ENCODE measurements around the gene SLC1A7. TPM values are rescaled to one million over a fixed set of nuclear protein-coding genes. Genes with fewer than 3 reads are reported as not detected.

SLC1A7 gene
- total and polyA plus RNA-seq, 4 donors: 0.21 to 0.67 (median 0.43) TPM

GRCh38 chr1:53069265-53069662, 73.2 kb downstream of the SLC1A7 start:
- Histone ChIP-seq H3K27ac (ENCODE audit: low read depth in 1 of 2, low read length in 2 of 2) (no peak overlapping the region), H3K4me1 (ENCODE audit: control insufficient read depth in 4 of 4, insufficient read depth in 4 of 4, low read length in 3 of 4) (no peaks in the 10 kb centered on the region), H3K9me3 (ENCODE audit: control insufficient read depth in 4 of 4, low read length in 3 of 4) (no peaks in the 10 kb centered on the region), H3K27me3 (ENCODE audit: control insufficient read depth in 4 of 4, insufficient read depth in 4 of 4, low read length in 3 of 4) (no peaks in the 10 kb centered on the region), H3K36me3 (ENCODE audit: control insufficient read depth in 4 of 4, insufficient read depth in 3 of 4, low read depth in 1 of 4, low read length in 3 of 4) (no peaks in the 10 kb centered on the region), H3K9ac (ENCODE audit: low read depth in 1 of 2, low read length in 2 of 2) (no peak overlapping the region), H3K4me3 (ENCODE audit: low read depth in 1 of 3, low read length in 3 of 3) (no peak overlapping the region)
- WGBS: 86% methylated on average over 7 of the region's 7 CpGs
- TF ChIP-seq RAD21 (IDR thresholded peaks at IDR 0.05) (no peak), ATF3 (IDR thresholded peaks at IDR 0.05) (no peak), MAX (IDR thresholded peaks at IDR 0.05) (no peak), HNF4A (conservative IDR thresholded peaks at IDR 0.05) (no peak), ZBTB33 (IDR thresholded peaks at IDR 0.05) (no peak), REST (IDR thresholded peaks at IDR 0.05) (no peak)
- no peak for DNase-seq (ENCODE audit: low spot score)

- no peaks in the 10 kb centered on the region for H3K9me3 ChIP-seq (ENCODE audit: control insufficient read depth in 4 of 4, low read length in 3 of 4)
- no peak overlapping the region for H3K27ac ChIP-seq (ENCODE audit: low read depth in 1 of 2, low read length in 2 of 2)
- no peak for DNase-seq (ENCODE audit: low spot score)
- no peak overlapping the region for H3K9ac ChIP-seq (ENCODE audit: low read depth in 1 of 2, low read length in 2 of 2)
- no peaks in the 10 kb centered on the region for H3K27me3 ChIP-seq (ENCODE audit: control insufficient read depth in 4 of 4, insufficient read depth in 4 of 4, low read length in 3 of 4)
- no peaks in the 10 kb centered on the region for H3K36me3 ChIP-seq (ENCODE audit: control insufficient read depth in 4 of 4, insufficient read depth in 3 of 4, low read depth in 1 of 4, low read length in 3 of 4)
- 93% methylated on average over 7 of the region's 7 CpGs for WGBS
- H3K4me1 ChIP-seq (ENCODE audit: control insufficient read depth in 4 of 4, insufficient read depth in 4 of 4, low read length in 3 of 4): no peaks in the 10 kb centered on the region
- H3K4me3 ChIP-seq (ENCODE audit: low read depth in 1 of 3, low read length in 3 of 3): no peak overlapping the region
- TF ChIP-seq CTCF (IDR thresholded peaks at IDR 0.05; ENCODE audit: low read depth, low read length, missing input control) (no peak), RAD21 (IDR thresholded peaks at IDR 0.05) (no peak), HNF4A (conservative IDR thresholded peaks at IDR 0.05) (no peak), YY1 (IDR thresholded peaks at IDR 0.05) (no peak), RXRA (IDR thresholded peaks at IDR 0.05) (no peak), HNF4G (IDR thresholded peaks at IDR 0.05) (no peak), FOXA1 (IDR thresholded peaks at IDR 0.05) (no peak), REST (IDR thresholded peaks at IDR 0.05) (no peak), TAF1 (conservative IDR thresholded peaks at IDR 0.05) (no peak), FOXA2 (IDR thresholded peaks at IDR 0.05) (no peak), GABPA (IDR thresholded peaks at IDR 0.05 in 1 of 2, conservative IDR thresholded peaks at IDR 0.05 in 1 of 2) (no peak), EGR1 (IDR thresholded peaks at IDR 0.05; ENCODE audit: low read depth in 2 of 2) (no peak), SP1 (IDR thresholded peaks at IDR 0.05) (no peak), ZBTB33 (IDR thresholded peaks at IDR 0.05) (no peak), ATF3 (IDR thresholded peaks at IDR 0.05) (no peak), JUND (IDR thresholded peaks at IDR 0.05) (no peak)
Measured at GRCh38 chr1:53068314-53069099, 73.9 kb downstream of the SLC1A7 start.
